HepG2 (cell line): ENCODE results near the gene SLC29A2. TPM values are rescaled to one million over a fixed set of nuclear protein-coding genes. Genes with fewer than 3 reads are reported as not detected.

Source experiments
- ARHGAP35 ChIP-seq: sonication (generic); formaldehyde crosslinking; IDR thresholded peaks from 2 replicates; pipeline ENCODE4 v1.9.0; 2022; ENCODE audit warnings: mild to moderate bottlenecking, inconsistent platforms, moderate library complexity, missing genetic modification reagents, borderline replicate concordance
- ARNTL ChIP-seq: sonication (generic); formaldehyde crosslinking; IDR thresholded peaks from 2 replicates; pipeline ENCODE4 v1.4.0; 2020; ENCODE audit warnings: mild to moderate bottlenecking, missing genetic modification reagents
- CBX5 ChIP-seq: sonication (generic); formaldehyde crosslinking; IDR thresholded peaks from 2 replicates; pipeline ENCODE4 v1.4.0; 2020; ENCODE audit warnings: missing genetic modification reagents, borderline replicate concordance
- CHCHD3 ChIP-seq: sonication (generic); formaldehyde crosslinking; IDR thresholded peaks from 2 replicates; pipeline ENCODE4 v1.8.0; 2022; ENCODE audit warnings: mild to moderate bottlenecking, missing genetic modification reagents, moderate library complexity
- FOXA3 ChIP-seq: IDR thresholded peaks from 2 replicates; pipeline ENCODE4 v1.6.1; 2016; ENCODE audit warnings: missing genetic modification reagents, missing compliant biosample characterization
- KDM2A ChIP-seq: sonication (generic); formaldehyde crosslinking; IDR thresholded peaks from 2 replicates; pipeline ENCODE4 v1.4.0; 2020; ENCODE audit warnings: low read depth, missing genetic modification reagents, borderline replicate concordance
- KDM5A ChIP-seq: fragments of 200-600 bp; sonication (generic); IDR thresholded peaks from 2 replicates; pipeline ENCODE4 v1.7.0; 2018; ENCODE audit warnings: antibody characterized with exemption, mild to moderate bottlenecking, low read length, borderline replicate concordance
- MTF2 ChIP-seq: sonication (generic); formaldehyde crosslinking; IDR thresholded peaks from 2 replicates; pipeline ENCODE4 v1.5.0; 2020; ENCODE audit warnings: missing genetic modification reagents, borderline replicate concordance
- POLR2G ChIP-seq: fragments of 200-400 bp; formaldehyde crosslinking; IDR thresholded peaks from 2 replicates; pipeline ENCODE4 v1.6.1; 2018; ENCODE audit warnings: mild to moderate bottlenecking, low read depth, low read length, moderate library complexity
- SMAD3 ChIP-seq: sonication (generic); formaldehyde crosslinking; IDR thresholded peaks from 2 replicates; pipeline ENCODE4 v1.4.0; 2020; ENCODE audit warnings: missing genetic modification reagents
- SP5 ChIP-seq: IDR thresholded peaks from 2 replicates; pipeline ENCODE4 v1.6.1; 2016; ENCODE audit warnings: low read depth, borderline replicate concordance
- TMF1 ChIP-seq: sonication (generic); formaldehyde crosslinking; IDR thresholded peaks from 2 replicates; pipeline ENCODE4 v1.8.1; 2022; ENCODE audit warnings: low read depth, missing genetic modification reagents
- ZBTB21 ChIP-seq: sonication (generic); formaldehyde crosslinking; IDR thresholded peaks from 2 replicates; pipeline ENCODE4 v1.4.0; 2020; ENCODE audit warnings: missing genetic modification reagents
- ZNF367 ChIP-seq: sonication (generic); formaldehyde crosslinking; IDR thresholded peaks from 2 replicates; pipeline ENCODE4 v1.4.0; 2020; ENCODE audit warnings: missing genetic modification reagents, borderline replicate concordance
- ZNF557 ChIP-seq: sonication (generic); formaldehyde crosslinking; IDR thresholded peaks from 2 replicates; pipeline ENCODE4 v1.4.0; 2020; ENCODE audit warnings: missing genetic modification reagents
- ZNF776 ChIP-seq: sonication (generic); formaldehyde crosslinking; IDR thresholded peaks from 2 replicates; pipeline ENCODE4 v1.4.0; 2020; ENCODE audit warnings: mild to moderate bottlenecking, missing genetic modification reagents
- polyA plus RNA-seq, 8 experiments: library from polyadenylated mRNA; depleted of rRNA in 3 of 8; stranded (reverse) in 7 of 8; unstranded in 1 of 8; fragments of >200 nt; fragmentation: Illumina TruSeq in 4 of 8; extraction: Trizol in 4 of 8; gene quantifications; 2 replicates each; pipeline versions ENCODE4 v1.2.1 to v1.2.3, GENCODE V29; 2011 to 2016; ENCODE audit warnings: low read depth in 4 of 8, missing spikeins in 1 of 8, mixed read lengths in 1 of 8; ENCODE audit not compliant: insufficient read depth in 1 of 8
- total RNA-seq, 5 experiments: library from RNA; depleted of rRNA; stranded (reverse); fragments of >200 nt; fragmentation: Illumina TruSeq; extraction: Trizol; gene quantifications; 2 replicates each; pipeline ENCODE4 v1.2.3, GENCODE V29; 2016; ENCODE audit warnings: low read depth in 1 of 5
- TF ChIP-seq, protein P1 (sequence below): sonication (generic); formaldehyde crosslinking; IDR thresholded peaks from 2 replicates; pipeline ENCODE4 v1.8.0; 2022; ENCODE audit warnings: missing genetic modification reagents, low read depth, mild to moderate bottlenecking, borderline replicate concordance
- TF ChIP-seq, protein P2 (sequence below): sonication (generic); formaldehyde crosslinking; IDR thresholded peaks from 2 replicates; pipeline ENCODE4 v1.8.1; 2023; ENCODE audit warnings: mild to moderate bottlenecking, missing genetic modification reagents
- TF ChIP-seq, protein P3 (sequence below): sonication (generic); formaldehyde crosslinking; IDR thresholded peaks from 2 replicates; pipeline ENCODE4 v1.5.1; 2020; ENCODE audit warnings: mild to moderate bottlenecking, missing genetic modification reagents, moderate library complexity
- TF ChIP-seq, protein P4 (sequence below): sonication (generic); formaldehyde crosslinking; IDR thresholded peaks from 2 replicates; pipeline ENCODE4 v1.5.1; 2020; ENCODE audit warnings: mild to moderate bottlenecking, missing genetic modification reagents, borderline replicate concordance

SLC29A2 gene
- total and polyA plus RNA-seq, 2 of the 13 experiments (the other 11 are each of a cell fraction or from before 2014, with no cell fraction given) = 0.63 to 0.66 TPM

DNA sequence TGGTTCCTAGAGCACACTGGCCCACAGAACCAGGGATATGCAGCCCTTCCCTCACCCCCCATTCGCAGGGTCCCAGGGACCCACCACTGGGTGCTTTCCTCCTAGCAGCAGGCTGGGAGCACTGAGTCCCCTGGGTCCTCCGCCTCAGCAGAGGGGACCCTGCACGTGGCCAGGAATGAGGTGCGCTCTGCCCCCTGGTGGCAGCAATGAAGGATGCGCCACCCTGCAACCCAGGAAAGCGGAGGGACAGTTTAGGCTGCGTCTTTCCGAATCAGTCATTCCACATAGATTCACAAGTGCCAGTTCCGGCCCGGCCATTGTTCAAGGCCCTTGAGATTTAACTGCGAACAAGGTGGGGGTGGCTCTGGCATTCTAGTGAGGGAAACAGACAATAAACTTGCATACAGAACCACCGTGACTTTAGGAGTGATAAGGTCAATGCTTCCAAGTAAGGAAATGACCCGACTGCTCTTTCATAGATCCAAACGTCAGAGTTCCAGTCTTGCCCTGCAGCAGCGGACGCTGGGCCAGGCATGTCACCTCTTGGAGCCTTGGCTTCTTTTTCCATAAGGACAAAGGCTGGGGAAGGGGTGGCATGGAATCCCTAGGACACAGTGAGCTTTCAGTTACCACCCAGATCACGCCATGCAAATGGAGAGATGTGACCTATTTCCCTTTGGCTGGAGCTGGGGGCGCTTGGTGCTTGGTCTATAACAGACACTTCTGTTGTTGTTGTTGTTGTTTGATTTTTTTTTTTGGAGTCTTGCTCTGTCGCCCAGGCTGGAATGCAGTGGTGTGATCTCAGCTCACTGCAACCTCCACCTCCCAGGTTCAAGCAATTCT, 43.0 kb downstream of the SLC29A2 start (continued):
- TF ChIP-seq, protein P1, sequence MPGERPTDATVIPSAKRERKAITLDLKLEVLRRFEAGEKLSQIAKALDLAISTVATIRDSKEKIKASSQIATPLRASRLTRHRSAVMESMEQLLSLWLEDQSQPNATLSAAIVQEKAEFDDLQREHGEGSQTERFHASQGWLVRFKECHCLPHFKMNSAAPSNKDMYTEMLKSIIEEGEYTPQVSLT = no peak
- TF ChIP-seq ZNF776 (CRISPR knock-in tag) = no peak
- TF ChIP-seq ZBTB21 = peak; percentile 42; the same call in 1 of the 2 replicates
- no peak for TF ChIP-seq CHCHD3 (CRISPR knock-in tag)
- peak; percentile 86; the same call in 1 of the 2 replicates for TF ChIP-seq CBX5
- TF ChIP-seq ZNF367 (CRISPR knock-in tag) = peak; percentile 57; the same call in 1 of the 2 replicates
- TF ChIP-seq ARHGAP35 (CRISPR knock-in tag) = no peak
- TF ChIP-seq KDM2A (CRISPR knock-in tag) = peak; percentile 90
- peak; percentile 69 for TF ChIP-seq FOXA3 (CRISPR knock-in tag)
- no peak for TF ChIP-seq MTF2 (CRISPR knock-in tag)
- TF ChIP-seq POLR2G = 0 out of 2 replicates have a peak, but pooled peaks have one; percentile 33
- TF ChIP-seq ARNTL (CRISPR knock-in tag) = peak; percentile 97
- TF ChIP-seq, protein P2, sequence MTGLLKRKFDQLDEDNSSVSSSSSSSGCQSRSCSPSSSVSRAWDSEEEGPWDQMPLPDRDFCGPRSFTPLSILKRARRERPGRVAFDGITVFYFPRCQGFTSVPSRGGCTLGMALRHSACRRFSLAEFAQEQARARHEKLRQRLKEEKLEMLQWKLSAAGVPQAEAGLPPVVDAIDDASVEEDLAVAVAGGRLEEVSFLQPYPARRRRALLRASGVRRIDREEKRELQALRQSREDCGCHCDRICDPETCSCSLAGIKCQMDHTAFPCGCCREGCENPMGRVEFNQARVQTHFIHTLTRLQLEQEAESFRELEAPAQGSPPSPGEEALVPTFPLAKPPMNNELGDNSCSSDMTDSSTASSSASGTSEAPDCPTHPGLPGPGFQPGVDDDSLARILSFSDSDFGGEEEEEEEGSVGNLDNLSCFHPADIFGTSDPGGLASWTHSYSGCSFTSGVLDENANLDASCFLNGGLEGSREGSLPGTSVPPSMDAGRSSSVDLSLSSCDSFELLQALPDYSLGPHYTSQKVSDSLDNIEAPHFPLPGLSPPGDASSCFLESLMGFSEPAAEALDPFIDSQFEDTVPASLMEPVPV = no peak
- TF ChIP-seq, protein P3, sequence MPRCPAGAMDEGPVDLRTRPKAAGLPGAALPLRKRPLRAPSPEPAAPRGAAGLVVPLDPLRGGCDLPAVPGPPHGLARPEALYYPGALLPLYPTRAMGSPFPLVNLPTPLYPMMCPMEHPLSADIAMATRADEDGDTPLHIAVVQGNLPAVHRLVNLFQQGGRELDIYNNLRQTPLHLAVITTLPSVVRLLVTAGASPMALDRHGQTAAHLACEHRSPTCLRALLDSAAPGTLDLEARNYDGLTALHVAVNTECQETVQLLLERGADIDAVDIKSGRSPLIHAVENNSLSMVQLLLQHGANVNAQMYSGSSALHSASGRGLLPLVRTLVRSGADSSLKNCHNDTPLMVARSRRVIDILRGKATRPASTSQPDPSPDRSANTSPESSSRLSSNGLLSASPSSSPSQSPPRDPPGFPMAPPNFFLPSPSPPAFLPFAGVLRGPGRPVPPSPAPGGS = no peak; the same call in 1 of the 2 replicates
- TF ChIP-seq, protein P4, sequence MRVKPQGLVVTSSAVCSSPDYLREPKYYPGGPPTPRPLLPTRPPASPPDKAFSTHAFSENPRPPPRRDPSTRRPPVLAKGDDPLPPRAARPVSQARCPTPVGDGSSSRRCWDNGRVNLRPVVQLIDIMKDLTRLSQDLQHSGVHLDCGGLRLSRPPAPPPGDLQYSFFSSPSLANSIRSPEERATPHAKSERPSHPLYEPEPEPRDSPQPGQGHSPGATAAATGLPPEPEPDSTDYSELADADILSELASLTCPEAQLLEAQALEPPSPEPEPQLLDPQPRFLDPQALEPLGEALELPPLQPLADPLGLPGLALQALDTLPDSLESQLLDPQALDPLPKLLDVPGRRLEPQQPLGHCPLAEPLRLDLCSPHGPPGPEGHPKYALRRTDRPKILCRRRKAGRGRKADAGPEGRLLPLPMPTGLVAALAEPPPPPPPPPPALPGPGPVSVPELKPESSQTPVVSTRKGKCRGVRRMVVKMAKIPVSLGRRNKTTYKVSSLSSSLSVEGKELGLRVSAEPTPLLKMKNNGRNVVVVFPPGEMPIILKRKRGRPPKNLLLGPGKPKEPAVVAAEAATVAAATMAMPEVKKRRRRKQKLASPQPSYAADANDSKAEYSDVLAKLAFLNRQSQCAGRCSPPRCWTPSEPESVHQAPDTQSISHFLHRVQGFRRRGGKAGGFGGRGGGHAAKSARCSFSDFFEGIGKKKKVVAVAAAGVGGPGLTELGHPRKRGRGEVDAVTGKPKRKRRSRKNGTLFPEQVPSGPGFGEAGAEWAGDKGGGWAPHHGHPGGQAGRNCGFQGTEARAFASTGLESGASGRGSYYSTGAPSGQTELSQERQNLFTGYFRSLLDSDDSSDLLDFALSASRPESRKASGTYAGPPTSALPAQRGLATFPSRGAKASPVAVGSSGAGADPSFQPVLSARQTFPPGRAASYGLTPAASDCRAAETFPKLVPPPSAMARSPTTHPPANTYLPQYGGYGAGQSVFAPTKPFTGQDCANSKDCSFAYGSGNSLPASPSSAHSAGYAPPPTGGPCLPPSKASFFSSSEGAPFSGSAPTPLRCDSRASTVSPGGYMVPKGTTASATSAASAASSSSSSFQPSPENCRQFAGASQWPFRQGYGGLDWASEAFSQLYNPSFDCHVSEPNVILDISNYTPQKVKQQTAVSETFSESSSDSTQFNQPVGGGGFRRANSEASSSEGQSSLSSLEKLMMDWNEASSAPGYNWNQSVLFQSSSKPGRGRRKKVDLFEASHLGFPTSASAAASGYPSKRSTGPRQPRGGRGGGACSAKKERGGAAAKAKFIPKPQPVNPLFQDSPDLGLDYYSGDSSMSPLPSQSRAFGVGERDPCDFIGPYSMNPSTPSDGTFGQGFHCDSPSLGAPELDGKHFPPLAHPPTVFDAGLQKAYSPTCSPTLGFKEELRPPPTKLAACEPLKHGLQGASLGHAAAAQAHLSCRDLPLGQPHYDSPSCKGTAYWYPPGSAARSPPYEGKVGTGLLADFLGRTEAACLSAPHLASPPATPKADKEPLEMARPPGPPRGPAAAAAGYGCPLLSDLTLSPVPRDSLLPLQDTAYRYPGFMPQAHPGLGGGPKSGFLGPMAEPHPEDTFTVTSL (CRISPR knock-in tag) = no peak
- no peak for TF ChIP-seq ZNF557 (CRISPR knock-in tag)
- no peak for TF ChIP-seq KDM5A
- TF ChIP-seq SMAD3 = 0 out of 2 replicates have a peak, but pooled peaks have one; percentile 57
- TF ChIP-seq SP5 (CRISPR knock-in tag) = no peak
- TF ChIP-seq TMF1 (CRISPR knock-in tag) = peak; percentile 30; the same call in 1 of the 2 replicates
